Sigmoid colon (tissue), 7 donors: Measurements from ENCODE around the gene TSPOAP1. TPM values are rescaled to one million over a fixed set of nuclear protein-coding genes. Genes with fewer than 3 reads are reported as not detected.

Source experiments
- DNase-seq: peaks from one replicate; pipeline ENCODE4 v3.0.0-alpha.2; 2019
- H3K27ac ChIP-seq, 4 donors: fragments of 200-600 bp; sonication (generic); one replicate each; pipeline ENCODE4 v1.5.1; 2016 to 2019; ENCODE audit warnings: mild to moderate bottlenecking in 1 of 4
- H3K27me3 ChIP-seq, 3 donors: fragments of 200-600 bp; sonication (generic); one replicate each; pipeline ENCODE4 v1.5.1; 2019; ENCODE audit warnings: mild to moderate bottlenecking in 1 of 3
- H3K36me3 ChIP-seq, 4 donors: fragments of 200-600 bp; sonication (generic); one replicate each; pipeline ENCODE4 v1.5.1; 2016 to 2019
- H3K4me1 ChIP-seq, 4 donors: fragments of 200-600 bp; sonication (generic); one replicate each; pipeline ENCODE4 v1.5.1; 2017 to 2019
- H3K4me3 ChIP-seq, 4 donors: fragments of 200-600 bp; sonication (generic); one replicate each; pipeline ENCODE4 v1.5.1; 2017 to 2019; ENCODE audit warnings: mild to moderate bottlenecking in 2 of 4, moderate library complexity in 1 of 4
- H3K9me3 ChIP-seq, 4 donors: fragments of 200-600 bp in 3 of 4; sonication (generic) in 3 of 4; one replicate each; pipeline versions ENCODE4 v1.5.1 to v1.6.1; 2013 to 2019
- CTCF ChIP-seq, 4 experiments: fragments of 450-650 bp in 3 of 4; fragments of 200-600 bp in 1 of 4; IDR thresholded peaks; one replicate each; pipeline ENCODE4 v1.5.1; 2016 to 2019; ENCODE audit warnings: antibody characterized with exemption in 4 of 4, mild to moderate bottlenecking in 3 of 4, moderate library complexity in 2 of 4
- EP300 ChIP-seq, 4 donors: sonication (generic); formaldehyde crosslinking; IDR thresholded peaks; one replicate each; pipeline ENCODE4 v1.6.1; 2017; ENCODE audit warnings: antibody characterized with exemption in 4 of 4
- POLR2A ChIP-seq, 2 donors: fragments of 450-650 bp; IDR thresholded peaks; one replicate each; pipeline ENCODE4 v1.6.1; 2016; ENCODE audit warnings: antibody characterized with exemption in 2 of 2, mild to moderate bottlenecking in 2 of 2, moderate library complexity in 2 of 2
- POLR2AphosphoS5 ChIP-seq, 4 donors: sonication (generic); formaldehyde crosslinking; IDR thresholded peaks; one replicate each; pipeline ENCODE4 v1.6.1; 2017; ENCODE audit warnings: antibody characterized with exemption in 4 of 4
- WGBS, 2 donors: extraction: QIAGEN DNeasy Blood & Tissue Kit; methylation state at CpG; one replicate each; pipeline ENCODE4 v1.1.7; 2013; 5-methylcytosine and 5-hydroxymethylcytosine counted together
- intact Hi-C: fragments of 100-400 bp; cut with DNase I; formaldehyde crosslinking; loops from one replicate; pipeline ENCODE4 v1.15.1; 2023
- polyA plus RNA-seq, 3 donors: library from polyadenylated mRNA; stranded (reverse); fragments of 200-250 nt; gene quantifications; one replicate each; pipeline ENCODE4 v1.2.3, GENCODE V29; 2013
- total RNA-seq, 4 donors: library from RNA; depleted of rRNA; stranded (reverse); fragments of >200 nt; gene quantifications; one replicate each; pipeline ENCODE4 v1.1.0, GENCODE V29; 2016
- donor health status: healthy with polysubstance abuse.
- donor health status: Bipolar disorder and iron deficiency.
- donor health status: healthy.

The TSPOAP1 gene
- total and polyA plus RNA-seq, 7 donors = 0.69 to 28.4 (median 12.5) TPM

- H3K9me3 ChIP-seq = no peaks in the 10 kb centered on the region
- intact Hi-C loops = no loop called here
- no peak for DNase-seq
- H3K36me3 ChIP-seq = no peaks in the 10 kb centered on the region
- no peak for TF ChIP-seq EP300 (IDR thresholded peaks at IDR 0.05)
- no peak for TF ChIP-seq POLR2AphosphoS5 (IDR thresholded peaks at IDR 0.05)
- TF ChIP-seq POLR2A (IDR thresholded peaks at IDR 0.05) = no peak
- no peak for TF ChIP-seq CTCF (IDR thresholded peaks at IDR 0.05)
- H3K4me1 ChIP-seq = no peaks in the 10 kb centered on the region
- WGBS, 2 donors = 53 to 72% methylated on average over 2 of the region's 2 CpGs
- H3K4me3 ChIP-seq = no peak overlapping the region
- no peak overlapping the region for H3K27ac ChIP-seq
- no peaks in the 10 kb centered on the region for H3K27me3 ChIP-seq
Observed at GRCh38 chr17:58375811-58376210, 47.2 kb upstream of the TSPOAP1 start.

DNA sequence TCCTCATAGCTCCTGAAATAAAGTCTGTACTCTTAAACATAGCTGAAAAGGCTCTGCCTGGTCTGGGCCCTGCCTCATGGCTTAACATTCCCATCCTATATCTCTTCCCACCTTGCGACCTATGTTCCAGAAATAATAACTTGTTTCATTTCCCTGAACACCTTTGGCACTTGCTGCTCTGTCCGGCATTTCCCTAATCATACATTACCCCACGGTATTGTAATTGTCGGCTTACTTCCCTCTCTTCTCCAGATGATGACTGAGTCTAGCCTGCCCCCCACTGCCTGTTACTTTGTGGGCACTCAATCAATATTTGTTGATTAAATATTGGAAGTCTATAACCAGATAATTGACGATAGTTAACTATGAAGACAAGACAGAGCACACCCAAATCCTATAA lies 46.7 kb upstream of the TSPOAP1 start:
- no peak for DNase-seq
- Histone ChIP-seq H3K27me3 (no peaks in the 10 kb centered on the region), H3K9me3 (no peaks in the 10 kb centered on the region), H3K27ac (no peak overlapping the region), H3K4me3 (no peak overlapping the region), H3K4me1 (no peaks in the 10 kb centered on the region), H3K36me3 (no peaks in the 10 kb centered on the region)
- TF ChIP-seq EP300 (IDR thresholded peaks at IDR 0.05) = no peak
- no peak for TF ChIP-seq POLR2AphosphoS5 (IDR thresholded peaks at IDR 0.05)
- TF ChIP-seq POLR2A (IDR thresholded peaks at IDR 0.05) = no peak
- TF ChIP-seq CTCF (IDR thresholded peaks at IDR 0.05) = no peak
- 11 to 56% methylated on average over 5 of the region's 5 CpGs for WGBS, 2 donors
- intact Hi-C loops = no loop called here

DNA sequence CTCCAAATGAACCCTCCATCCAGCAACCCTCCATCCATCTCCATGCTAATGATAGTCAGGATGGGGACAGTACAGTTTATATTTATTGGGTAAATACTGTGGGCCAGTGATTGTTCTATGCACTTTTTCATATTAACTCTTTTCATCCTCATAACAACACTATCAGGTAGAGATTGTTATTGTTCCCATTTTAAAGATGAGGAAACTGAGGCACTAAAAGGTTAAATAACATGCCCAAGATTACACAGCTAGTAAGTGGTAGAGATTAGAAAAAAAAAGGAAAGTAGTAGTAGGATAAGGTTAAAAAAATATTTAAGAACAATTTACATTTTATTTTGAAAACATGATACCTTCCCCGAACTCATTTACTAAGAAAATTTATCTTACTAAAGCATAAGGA lies 45.3 kb upstream of the TSPOAP1 start:
- WGBS, 2 donors = 76 to 96% methylated on average over 1 of the region's 1 CpG
- no peaks in the 10 kb centered on the region for H3K36me3 ChIP-seq
- H3K27ac ChIP-seq = no peak overlapping the region
- H3K27me3 ChIP-seq = no peaks in the 10 kb centered on the region
- no peaks in the 10 kb centered on the region for H3K4me1 ChIP-seq
- no peak for DNase-seq
- intact Hi-C loops = no loop called here
- TF ChIP-seq POLR2A (IDR thresholded peaks at IDR 0.05) (no peak), CTCF (IDR thresholded peaks at IDR 0.05) (no peak), EP300 (IDR thresholded peaks at IDR 0.05) (no peak), POLR2AphosphoS5 (IDR thresholded peaks at IDR 0.05) (no peak)
- no peaks in the 10 kb centered on the region for H3K9me3 ChIP-seq
- no peak overlapping the region for H3K4me3 ChIP-seq

GRCh38 chr17:58373003-58373402 lies 44.4 kb upstream of the TSPOAP1 start:
- Histone ChIP-seq H3K27me3 (no peaks in the 10 kb centered on the region), H3K36me3 (no peaks in the 10 kb centered on the region), H3K4me1 (no peaks in the 10 kb centered on the region), H3K9me3 (no peaks in the 10 kb centered on the region), H3K27ac (no peak overlapping the region), H3K4me3 (no peak overlapping the region)
- TF ChIP-seq EP300 (IDR thresholded peaks at IDR 0.05) (no peak), POLR2A (IDR thresholded peaks at IDR 0.05) (no peak), CTCF (IDR thresholded peaks at IDR 0.05) (no peak), POLR2AphosphoS5 (IDR thresholded peaks at IDR 0.05) (no peak)
- DNase-seq = no peak
- 63 to 87% methylated on average over 5 of the region's 5 CpGs for WGBS, 2 donors
- intact Hi-C loops = no loop called here

- no peak for DNase-seq
- no peak for TF ChIP-seq POLR2A (IDR thresholded peaks at IDR 0.05)
- no peak for TF ChIP-seq POLR2AphosphoS5 (IDR thresholded peaks at IDR 0.05)
- TF ChIP-seq EP300 (IDR thresholded peaks at IDR 0.05) = no peak
- no peak for TF ChIP-seq CTCF (IDR thresholded peaks at IDR 0.05)
- H3K9me3 ChIP-seq = no peaks in the 10 kb centered on the region
- H3K27ac ChIP-seq = no peak overlapping the region
- WGBS, 2 donors = 39 to 79% methylated on average over 6 of the region's 6 CpGs
- intact Hi-C loops = no loop called here
- H3K4me1 ChIP-seq = no peaks in the 10 kb centered on the region
- H3K4me3 ChIP-seq = no peak overlapping the region
- no peaks in the 10 kb centered on the region for H3K36me3 ChIP-seq
- no peaks in the 10 kb centered on the region for H3K27me3 ChIP-seq
Observed at GRCh38 chr17:58371300-58371950, 42.8 kb upstream of the TSPOAP1 start.
